Measurements from ENCODE around the gene PHOSPHO1. TPM values are rescaled to one million over a fixed set of nuclear protein-coding genes. Genes with fewer than 3 reads are reported as not detected.
A peak's percentile ranks its signal among the peaks of the same experiment; 100 is the strongest.

Gene PHOSPHO1
- total RNA-seq, 5 donors from 2014 or later (not counting 1 experiment from before 2014, with no cell fraction given): 0.13 TPM; not detected in 4

- Histone ChIP-seq H3K4me1 (ENCODE audit: control insufficient read depth in 1 of 2, extremely low read depth in 1 of 2, insufficient read depth in 2 of 2, low read length in 2 of 2) (peaks cover 47 to 94% of the 10 kb centered on the region in 2 experiments), H3K27me3 (replicated peaks in 1 of 2; ENCODE audit: control insufficient read depth in 2 of 2, extremely low read depth in 1 of 2, insufficient read depth in 2 of 2, low read length in 1 of 2) (no peaks in the 10 kb centered on the region), H3K9me3 (no peaks in the 10 kb centered on the region), H3K27ac (ENCODE audit: low read length) (peak overlapping the region; percentile 81), H3K4me3 (ENCODE audit: control insufficient read depth in 1 of 2, extremely low read depth in 1 of 2, low read length in 1 of 2) (peak overlapping the region; percentile 16 to 18), H3K36me3 (ENCODE audit: control insufficient read depth in 2 of 2, extremely low read depth in 1 of 2, insufficient read depth in 1 of 2, low read length in 1 of 2) (peaks cover 0 to 36% of the 10 kb centered on the region in 2 donors)
- CTCF ChIA-PET: interaction anchor here in 1 of 2 donors (0.6 to 1.2 kb wide), 3 partner anchors 9 to 41 kb away, joined by 3 to 8 read pairs (median 5); no protein-coding TSS in a partner anchor
- Mint-ChIP-seq H3K9me3 (no peaks in the 10 kb centered on the region), H3K36me3 (peaks cover 18% of the 10 kb centered on the region), H3K27ac (peak overlapping the region; percentile 90 to 93), H3K4me3 (peak overlapping the region; percentile 64 to 88 (median 71)), H3K27me3 (no peaks in the 10 kb centered on the region), H3K4me1 (peaks cover 64 to 73% (median 71%) of the 10 kb centered on the region in 3 donors)
- POLR2A ChIA-PET: interaction anchor here in 1 of 2 donors (0.6 to 0.8 kb wide), 3 partner anchors 9 to 25 kb away, joined by 4 to 6 read pairs (median 5); no protein-coding TSS in a partner anchor
- ATAC-seq (replicated peaks in 1 of 4) (peak; percentile 87 to 91 (median 90)), DNase-seq (peak; percentile 45 to 91 (median 75))
- WGBS (ENCODE audit: insufficient coverage): 6% methylated on average over 6 of the region's 17 CpGs
Measured at GRCh38 chr17:49217651-49218413, 12.8 kb downstream of the PHOSPHO1 start.

GRCh38 chr17:49216953-49217650 lies 13.5 kb downstream of the PHOSPHO1 start:
- DNase-seq (peak in 1 of 35 experiments; percentile 42), ATAC-seq (replicated peaks in 1 of 4) (no peak)
- CTCF ChIA-PET: interaction anchor here in 1 of 2 donors (1.1 kb wide), 1 partner anchor 12 kb away, joined by 3 read pairs; no protein-coding TSS in a partner anchor
- no peaks in the 10 kb centered on the region for H3K27me3 ChIP-seq (replicated peaks in 1 of 2; ENCODE audit: control insufficient read depth in 2 of 2, extremely low read depth in 1 of 2, insufficient read depth in 2 of 2, low read length in 1 of 2)
- Mint-ChIP-seq H3K36me3 (peaks cover 13% of the 10 kb centered on the region), H3K27me3 (no peaks in the 10 kb centered on the region), H3K4me1 (peaks cover 71 to 77% (median 74%) of the 10 kb centered on the region in 3 donors), H3K4me3 (peak overlapping the region; percentile 1 to 88 (median 3)), H3K9me3 (no peaks in the 10 kb centered on the region), H3K27ac (peak overlapping the region; percentile 83 to 85)
- WGBS (ENCODE audit: insufficient coverage): 60% methylated on average over 1 of the region's 11 CpGs
- H3K4me3 ChIP-seq (ENCODE audit: control insufficient read depth in 1 of 2, extremely low read depth in 1 of 2, low read length in 1 of 2): no peak overlapping the region
- peaks cover 53 to 94% of the 10 kb centered on the region in 2 experiments for H3K4me1 ChIP-seq (ENCODE audit: control insufficient read depth in 1 of 2, extremely low read depth in 1 of 2, insufficient read depth in 2 of 2, low read length in 2 of 2)
- H3K36me3 ChIP-seq (ENCODE audit: control insufficient read depth in 2 of 2, extremely low read depth in 1 of 2, insufficient read depth in 1 of 2, low read length in 1 of 2): peaks cover 0 to 29% of the 10 kb centered on the region in 2 donors
- no peaks in the 10 kb centered on the region for H3K9me3 ChIP-seq
- POLR2A ChIA-PET: interaction anchor here in 1 of 2 donors (0.6 kb wide), 1 partner anchor 524 kb away, joined by 3 read pairs; no protein-coding TSS in a partner anchor
- peak overlapping the region; percentile 55 for H3K27ac ChIP-seq (ENCODE audit: low read length)

GRCh38 chr17:49216482-49216881 lies 14.1 kb downstream of the PHOSPHO1 start:
- Mint-ChIP-seq H3K36me3 (peaks cover 8% of the 10 kb centered on the region), H3K4me3 (peak overlapping the region in 1 of 3 donors; percentile 88), H3K27me3 (no peaks in the 10 kb centered on the region), H3K9me3 (no peaks in the 10 kb centered on the region), H3K4me1 (peaks cover 77 to 79% (median 79%) of the 10 kb centered on the region in 3 donors), H3K27ac (peak overlapping the region; percentile 83 to 92)
- Histone ChIP-seq H3K4me3 (ENCODE audit: control insufficient read depth in 1 of 2, extremely low read depth in 1 of 2, low read length in 1 of 2) (no peak overlapping the region), H3K27ac (ENCODE audit: low read length) (peak overlapping the region; percentile 55), H3K4me1 (ENCODE audit: control insufficient read depth in 1 of 2, extremely low read depth in 1 of 2, insufficient read depth in 2 of 2, low read length in 2 of 2) (peaks cover 54 to 95% of the 10 kb centered on the region in 2 experiments), H3K9me3 (no peaks in the 10 kb centered on the region), H3K36me3 (ENCODE audit: control insufficient read depth in 2 of 2, extremely low read depth in 1 of 2, insufficient read depth in 1 of 2, low read length in 1 of 2) (peaks cover 0 to 23% of the 10 kb centered on the region in 2 donors), H3K27me3 (replicated peaks in 1 of 2; ENCODE audit: control insufficient read depth in 2 of 2, extremely low read depth in 1 of 2, insufficient read depth in 2 of 2, low read length in 1 of 2) (no peaks in the 10 kb centered on the region)
- POLR2A ChIA-PET: no interaction called here
- DNase-seq (no peak), ATAC-seq (replicated peaks in 1 of 4) (no peak)
- CTCF ChIA-PET: interaction anchor here in 1 of 2 donors (1.1 kb wide), 1 partner anchor 12 kb away, joined by 3 read pairs; no protein-coding TSS in a partner anchor
- WGBS (ENCODE audit: insufficient coverage): 73% methylated on average over 12 of the region's 13 CpGs

- peaks cover 0 to 15% of the 10 kb centered on the region in 2 donors for H3K36me3 ChIP-seq (ENCODE audit: control insufficient read depth in 2 of 2, extremely low read depth in 1 of 2, insufficient read depth in 1 of 2, low read length in 1 of 2)
- WGBS (ENCODE audit: insufficient coverage): 31% methylated on average over 5 of the region's 12 CpGs
Measured at GRCh38 chr17:49214676-49215360, 15.8 kb downstream of the PHOSPHO1 start.

GRCh38 chr17:49213847-49214246 lies 16.7 kb downstream of the PHOSPHO1 start:
- Histone ChIP-seq H3K36me3 (ENCODE audit: control insufficient read depth in 2 of 2, extremely low read depth in 1 of 2, insufficient read depth in 1 of 2, low read length in 1 of 2) (peaks cover 0 to 15% of the 10 kb centered on the region in 2 donors), H3K9me3 (no peaks in the 10 kb centered on the region), H3K4me1 (ENCODE audit: control insufficient read depth in 1 of 2, extremely low read depth in 1 of 2, insufficient read depth in 2 of 2, low read length in 2 of 2) (peaks cover 61 to 100% of the 10 kb centered on the region in 2 experiments), H3K27ac (ENCODE audit: low read length) (peak overlapping the region; percentile 50), H3K27me3 (replicated peaks in 1 of 2; ENCODE audit: control insufficient read depth in 2 of 2, extremely low read depth in 1 of 2, insufficient read depth in 2 of 2, low read length in 1 of 2) (no peaks in the 10 kb centered on the region), H3K4me3 (ENCODE audit: control insufficient read depth in 1 of 2, extremely low read depth in 1 of 2, low read length in 1 of 2) (peak overlapping the region in 1 of 2 donors; percentile 17)
- Mint-ChIP-seq H3K9me3 (no peaks in the 10 kb centered on the region), H3K27ac (peak overlapping the region; percentile 83 to 93), H3K4me1 (peaks cover 90 to 96% (median 91%) of the 10 kb centered on the region in 3 donors), H3K4me3 (peak overlapping the region; percentile 21 to 92 (median 59)), H3K36me3 (peaks cover 6% of the 10 kb centered on the region), H3K27me3 (no peaks in the 10 kb centered on the region)
- ATAC-seq (replicated peaks in 1 of 4): no peak
- POLR2A ChIA-PET: no interaction called here
- no peak for DNase-seq
- WGBS (ENCODE audit: insufficient coverage): 75% methylated on average over 1 of the region's 2 CpGs
- CTCF ChIA-PET: no interaction called here

More at GRCh38 chr17:49214676-49215360, 15.8 kb downstream of the PHOSPHO1 start:
- ChIA-PET POLR2A (interaction anchor here (0.5 to 1.1 kb wide), 4 partner anchors 22 to 1387 kb away, joined by 3 to 4 read pairs (median 3); no protein-coding TSS in a partner anchor), CTCF (interaction anchor here (0.6 to 0.7 kb wide), 4 partner anchors 9 to 356 kb away, joined by 3 to 4 read pairs (median 4); no protein-coding TSS in a partner anchor)
- Histone ChIP-seq H3K4me3 (ENCODE audit: control insufficient read depth in 1 of 2, extremely low read depth in 1 of 2, low read length in 1 of 2) (no peak overlapping the region), H3K9me3 (no peaks in the 10 kb centered on the region), H3K27ac (ENCODE audit: low read length) (peak overlapping the region; percentile 10), H3K4me1 (ENCODE audit: control insufficient read depth in 1 of 2, extremely low read depth in 1 of 2, insufficient read depth in 2 of 2, low read length in 2 of 2) (peaks cover 57 to 100% of the 10 kb centered on the region in 2 experiments), H3K27me3 (replicated peaks in 1 of 2; ENCODE audit: control insufficient read depth in 2 of 2, extremely low read depth in 1 of 2, insufficient read depth in 2 of 2, low read length in 1 of 2) (no peaks in the 10 kb centered on the region)
- Mint-ChIP-seq H3K4me1 (peaks cover 90 to 93% (median 91%) of the 10 kb centered on the region in 3 donors), H3K4me3 (peak overlapping the region; percentile 2 to 92 (median 29)), H3K27ac (peak overlapping the region; percentile 92 to 93), H3K27me3 (no peaks in the 10 kb centered on the region), H3K36me3 (peaks cover 8% of the 10 kb centered on the region), H3K9me3 (no peaks in the 10 kb centered on the region)
- peak in 1 of 35 experiments; percentile 34 for DNase-seq
- no peak for ATAC-seq (replicated peaks in 1 of 4)

Measured in T-cell (primary cell).